ENCODE results near the gene ATP6V1G2. TPM values are rescaled to one million over a fixed set of nuclear protein-coding genes. Genes with fewer than 3 reads are reported as not detected.

The ATP6V1G2 gene
- total RNA-seq, 1 donor from 2014 or later: 6.8 TPM

- no peaks in the 10 kb centered on the region for H3K36me3 Mint-ChIP-seq
- Histone ChIP-seq H3K36me3 (no peaks in the 10 kb centered on the region), H3K4me1 (peaks cover 6% of the 10 kb centered on the region), H3K79me2 (ENCODE audit: low read depth) (no peaks in the 10 kb centered on the region), H3K9me3 (ENCODE audit: low read depth) (no peaks in the 10 kb centered on the region), H3K27me3 (peaks cover 2% of the 10 kb centered on the region), H3K9ac (no peak overlapping the region), H3K4me3 (no peak overlapping the region), H3K4me2 (no peak overlapping the region), H3K27ac (no peak overlapping the region), H3F3A (ENCODE audit: low read depth) (no peaks in the 10 kb centered on the region), H4K20me1 (ENCODE audit: low read depth) (no peaks in the 10 kb centered on the region), H2AFZ (replicated peaks) (no peak overlapping the region)
- H3K4me1 Mint-ChIP-seq: peaks cover 17% of the 10 kb centered on the region
- H3K4me3 Mint-ChIP-seq: peak overlapping the region; percentile 5
- TF ChIP-seq EZH2 (IDR thresholded peaks at IDR 0.05): no peak
- TF ChIP-seq EZH2phosphoT487 (IDR thresholded peaks at IDR 0.05): no peak
- TF ChIP-seq CTCF (IDR thresholded peaks at IDR 0.05): peak; percentile 59
- H3K27me3 Mint-ChIP-seq (ENCODE audit: insufficient read depth, low read depth): peaks cover 11% of the 10 kb centered on the region
- H3K9me3 Mint-ChIP-seq: no peaks in the 10 kb centered on the region
- no peak overlapping the region for H3K27ac Mint-ChIP-seq
- peak; percentile 53 for DNase-seq (ENCODE audit: low spot score)
These were observed 39.1 kb upstream of the ATP6V1G2 start for GRCh38 chr6:31585491-31585890.

- peaks cover 9% of the 10 kb centered on the region for H3K27me3 ChIP-seq
- Mint-ChIP-seq H3K27me3 (ENCODE audit: insufficient read depth, low read depth) (peaks cover 18% of the 10 kb centered on the region), H3K9me3 (no peaks in the 10 kb centered on the region), H3K4me3 (peak within 1 kb of the TSS; percentile 95), H3K36me3 (no peaks in the 10 kb centered on the region), H3K27ac (peak within 1 kb of the TSS; percentile 90), H3K4me1 (peaks cover 17% of the 10 kb centered on the region)
- H3K27ac ChIP-seq: no peak within 1 kb of the TSS
- no peaks in the 10 kb centered on the region for H3K79me2 ChIP-seq (ENCODE audit: low read depth)
- peak within 1 kb of the TSS; percentile 87 for H2AFZ ChIP-seq (replicated peaks)
- H3K9me3 ChIP-seq (ENCODE audit: low read depth): no peaks in the 10 kb centered on the region
- H3F3A ChIP-seq (ENCODE audit: low read depth): no peaks in the 10 kb centered on the region
- H3K36me3 ChIP-seq: no peaks in the 10 kb centered on the region
- no peak for DNase-seq (ENCODE audit: low spot score)
- peak within 1 kb of the TSS; percentile 94 for H3K4me2 ChIP-seq
- H4K20me1 ChIP-seq (ENCODE audit: low read depth): no peaks in the 10 kb centered on the region
- peak within 1 kb of the TSS; percentile 69 for H3K4me3 ChIP-seq
- peaks cover 11% of the 10 kb centered on the region for H3K4me1 ChIP-seq
- H3K9ac ChIP-seq: peak within 1 kb of the TSS; percentile 44
- no peak for TF ChIP-seq EZH2phosphoT487 (IDR thresholded peaks at IDR 0.05)
- TF ChIP-seq CTCF (IDR thresholded peaks at IDR 0.05): no peak
- no peak for TF ChIP-seq EZH2 (IDR thresholded peaks at IDR 0.05)
These were observed 35.8 kb upstream of the ATP6V1G2 start, which contains the start of gene LTB for GRCh38 chr6:31582230-31582643. Gene LTB, minus strand, starts transcription at chr6:31582424. Its CDS starts 7 bp downstream, at chr6:31582417.

- peak overlapping the region; percentile 94 for H3K4me2 ChIP-seq
- H3K9ac ChIP-seq: peak overlapping the region; percentile 44
- H3K4me1 Mint-ChIP-seq: peaks cover 15% of the 10 kb centered on the region
- H3F3A ChIP-seq (ENCODE audit: low read depth): no peaks in the 10 kb centered on the region
- H3K4me1 ChIP-seq: peaks cover 11% of the 10 kb centered on the region
- peak overlapping the region; percentile 95 for H3K4me3 Mint-ChIP-seq
- H2AFZ ChIP-seq (replicated peaks): peak overlapping the region; percentile 87
- TF ChIP-seq EZH2phosphoT487 (IDR thresholded peaks at IDR 0.05): no peak
- TF ChIP-seq EZH2 (IDR thresholded peaks at IDR 0.05): no peak
- no peak for TF ChIP-seq CTCF (IDR thresholded peaks at IDR 0.05)
- H3K27ac ChIP-seq: no peak overlapping the region
- no peaks in the 10 kb centered on the region for H3K36me3 Mint-ChIP-seq
- H3K4me3 ChIP-seq: peak overlapping the region; percentile 69
- peak; percentile 27 for DNase-seq (ENCODE audit: low spot score)
- H4K20me1 ChIP-seq (ENCODE audit: low read depth): no peaks in the 10 kb centered on the region
- H3K27me3 ChIP-seq: peaks cover 9% of the 10 kb centered on the region
- no peaks in the 10 kb centered on the region for H3K9me3 Mint-ChIP-seq
- H3K27me3 Mint-ChIP-seq (ENCODE audit: insufficient read depth, low read depth): peaks cover 17% of the 10 kb centered on the region
- H3K27ac Mint-ChIP-seq: peak overlapping the region; percentile 90
- no peaks in the 10 kb centered on the region for H3K9me3 ChIP-seq (ENCODE audit: low read depth)
- no peaks in the 10 kb centered on the region for H3K79me2 ChIP-seq (ENCODE audit: low read depth)
- no peaks in the 10 kb centered on the region for H3K36me3 ChIP-seq
These were observed 35.2 kb upstream of the ATP6V1G2 start for GRCh38 chr6:31581434-31582229.

Data from neural progenitor cell (in vitro differentiated cells).